T follicular helper cell (primary cell): ENCODE data around the gene OR2T6.
"Not testable (repeated sequence)": the region's sequence is repeated elsewhere in the genome, so short reads cannot be mapped to it uniquely, and the experiment has no call there.

Experiments used
- DNase-seq: peaks from one replicate; pipeline ENCODE4 v3.0.0-alpha.2; 2020; ENCODE audit warnings: low read depth

The OR2T6 gene

GRCh38 chr1:248433811-248434415 is 58.4 kb downstream of the OR2T6 start:
- not testable (repeated sequence) for DNase-seq

GRCh38 chr1:248434913-248435312 is 59.4 kb downstream of the OR2T6 start:
- DNase-seq, result not testable (repeated sequence)

GRCh38 chr1:248436303-248436702 is 60.8 kb downstream of the OR2T6 start:
- DNase-seq, result not testable (repeated sequence)

GRCh38 chr1:248438668-248439067 is 63.1 kb downstream of the OR2T6 start:
- not testable (repeated sequence) for DNase-seq

GRCh38 chr1:248439283-248439682 is 63.7 kb downstream of the OR2T6 start:
- not testable (repeated sequence) for DNase-seq
